ENCODE measurements around the gene MAP3K7CL.
"Not testable (repeated sequence)": the region's sequence is repeated elsewhere in the genome, so short reads cannot be mapped to it uniquely, and the experiment has no call there.

DNA sequence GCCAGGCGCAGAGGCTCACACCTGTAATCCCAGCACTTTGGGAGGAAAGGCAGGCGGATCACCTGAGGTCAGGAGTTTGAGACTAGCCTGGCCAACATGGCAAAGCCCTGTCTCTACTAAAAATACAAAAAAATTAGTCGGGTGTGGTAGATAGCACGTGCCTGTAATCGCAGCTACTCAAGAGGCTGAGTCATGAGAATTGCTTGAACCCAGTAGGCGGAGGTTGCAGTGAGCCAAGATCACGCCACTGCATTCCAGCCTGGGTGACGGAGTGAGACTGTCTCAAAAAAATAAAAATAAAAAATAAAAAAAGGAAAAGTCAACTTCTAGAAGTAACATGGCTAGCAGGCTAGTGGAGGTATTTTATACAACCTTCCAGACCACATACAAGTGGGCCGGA lies 32.4 kb downstream of the MAP3K7CL start:
- TF ChIP-seq, protein P1, sequence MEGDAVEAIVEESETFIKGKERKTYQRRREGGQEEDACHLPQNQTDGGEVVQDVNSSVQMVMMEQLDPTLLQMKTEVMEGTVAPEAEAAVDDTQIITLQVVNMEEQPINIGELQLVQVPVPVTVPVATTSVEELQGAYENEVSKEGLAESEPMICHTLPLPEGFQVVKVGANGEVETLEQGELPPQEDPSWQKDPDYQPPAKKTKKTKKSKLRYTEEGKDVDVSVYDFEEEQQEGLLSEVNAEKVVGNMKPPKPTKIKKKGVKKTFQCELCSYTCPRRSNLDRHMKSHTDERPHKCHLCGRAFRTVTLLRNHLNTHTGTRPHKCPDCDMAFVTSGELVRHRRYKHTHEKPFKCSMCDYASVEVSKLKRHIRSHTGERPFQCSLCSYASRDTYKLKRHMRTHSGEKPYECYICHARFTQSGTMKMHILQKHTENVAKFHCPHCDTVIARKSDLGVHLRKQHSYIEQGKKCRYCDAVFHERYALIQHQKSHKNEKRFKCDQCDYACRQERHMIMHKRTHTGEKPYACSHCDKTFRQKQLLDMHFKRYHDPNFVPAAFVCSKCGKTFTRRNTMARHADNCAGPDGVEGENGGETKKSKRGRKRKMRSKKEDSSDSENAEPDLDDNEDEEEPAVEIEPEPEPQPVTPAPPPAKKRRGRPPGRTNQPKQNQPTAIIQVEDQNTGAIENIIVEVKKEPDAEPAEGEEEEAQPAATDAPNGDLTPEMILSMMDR (IDR thresholded peaks at IDR 0.05), result not testable (repeated sequence)
- TF ChIP-seq POLR2AphosphoS5 (IDR thresholded peaks at IDR 0.05); POLR2A (IDR thresholded peaks at IDR 0.05; ENCODE audit: low read depth); EP300 (IDR thresholded peaks at IDR 0.05): not testable (repeated sequence)
